OCI-LY7 (cell line): Measurements from ENCODE around the gene MAP3K7. TPM values are rescaled to one million over a fixed set of nuclear protein-coding genes. Genes with fewer than 3 reads are reported as not detected.

ENCODE experiments used
- BruUV-seq: library from RNA; stranded (reverse); fragments of 400-500 nt; replicated peaks from 2 replicates; lab custom pipeline; 2021; lab: Mats Ljungman, UMichigan
- CTCF ChIA-PET: fragments of 300-600 bp; sonication (Branson Sonifier 250); formaldehyde crosslinking; loops from one replicate; lab custom pipeline; 2022; ENCODE audit warnings: antibody characterized with exemption; ENCODE audit not compliant: unreplicated experiment; lab: Charles Lee
- POLR2A ChIA-PET: fragments of 300-600 bp; sonication (Branson Sonifier 250); formaldehyde crosslinking; loops from one replicate; lab custom pipeline; 2022; ENCODE audit warnings: antibody characterized with exemption; lab: Charles Lee
- DNase-seq: peaks from one replicate; pipeline ENCODE4 v3.0.0-alpha.2; 2015; ENCODE audit warnings: low spot score
- H2AFZ ChIP-seq: fragments of 200-600 bp; sonication (generic), shearing (Covaris generic); 2 replicates; pipeline ENCODE4 v1.6.1; 2014; ENCODE audit warnings: mild to moderate bottlenecking, antibody characterized with exemption, low read length, moderate library complexity
- H3K27ac ChIP-seq: fragments of 200-600 bp; sonication (generic); 2 replicates; pipeline ENCODE4 v1.5.1; 2014; ENCODE audit warnings: mixed run types, low read depth, mild to moderate bottlenecking, moderate library complexity, low read length, inconsistent platforms; ENCODE audit not compliant: poor library complexity, severe bottlenecking
- H3K36me3 ChIP-seq: fragments of 200-600 bp; sonication (generic); 2 replicates; pipeline ENCODE4 v1.6.1; 2014; ENCODE audit warnings: mild to moderate bottlenecking, antibody characterized with exemption, low read length, moderate library complexity, mixed read lengths; ENCODE audit not compliant: insufficient read depth
- H3K4me1 ChIP-seq: fragments of 200-600 bp; sonication (generic); 2 replicates; pipeline ENCODE4 v1.5.1; 2014; ENCODE audit warnings: mild to moderate bottlenecking, low read length; ENCODE audit not compliant: insufficient read depth, poor library complexity, severe bottlenecking
- H3K4me2 ChIP-seq: fragments of 200-600 bp; sonication (generic); 2 replicates; pipeline ENCODE4 v1.6.1; 2014; ENCODE audit warnings: mild to moderate bottlenecking, low read length
- H3K4me3 ChIP-seq: fragments of 200-600 bp; sonication (generic); 2 replicates; pipeline ENCODE4 v1.5.1; 2014; ENCODE audit warnings: mild to moderate bottlenecking, low read depth, low read length; ENCODE audit not compliant: poor library complexity, severe bottlenecking
- H3K79me2 ChIP-seq: fragments of 200-600 bp; sonication (generic); 2 replicates; pipeline ENCODE4 v1.6.1; 2016; ENCODE audit warnings: low read depth, mild to moderate bottlenecking, low read length, moderate library complexity, mixed read lengths; ENCODE audit not compliant: insufficient read depth
- H3K9me2 ChIP-seq: fragments of 200-600 bp; sonication (generic); 2 replicates; pipeline ENCODE4 v1.6.1; 2016; ENCODE audit warnings: mild to moderate bottlenecking, low read length, mixed read lengths; ENCODE audit not compliant: insufficient read depth
- H3K9me3 ChIP-seq: fragments of 200-600 bp; sonication (generic); 2 replicates; pipeline ENCODE4 v1.6.1; 2014; ENCODE audit warnings: mild to moderate bottlenecking, mixed run types, low read length, mixed read lengths
- H4K20me1 ChIP-seq: fragments of 200-600 bp; sonication (generic); 2 replicates; pipeline ENCODE4 v1.6.1; 2014; ENCODE audit warnings: mild to moderate bottlenecking, antibody characterized with exemption, low read length, moderate library complexity, mixed read lengths; ENCODE audit not compliant: insufficient read depth
- EZH2phosphoT487 ChIP-seq: fragments of 200-600 bp; sonication (generic); IDR thresholded peaks from 2 replicates; pipeline ENCODE4 v1.6.1; 2018; ENCODE audit warnings: low read depth, borderline replicate concordance, mild to moderate bottlenecking, mixed run types, antibody characterized with exemption, low read length, moderate library complexity, mixed read lengths
- intact Hi-C: fragments of 100-400 bp; cut with micrococcal nuclease; formaldehyde crosslinking; loops from one replicate; pipeline ENCODE4 v1.10.0; 2022; ENCODE audit not compliant: unreplicated experiment
- total RNA-seq, 2 experiments: library from RNA; depleted of rRNA in 1 of 2; stranded (reverse); fragments of >200 nt in 1 of 2; shearing (Covaris generic) in 1 of 2; gene quantifications; 2 replicates each; pipeline ENCODE4 v1.2.3, GENCODE V29; 2014 to 2022
- TF ChIP-seq, protein P1 (sequence below): fragments of 200-600 bp; sonication (generic); conservative IDR thresholded peaks from 2 replicates; pipeline ENCODE4 v1.5.1; 2014; ENCODE audit warnings: mild to moderate bottlenecking, antibody characterized with exemption, low read length, moderate library complexity, mixed read lengths

Gene MAP3K7
- total RNA-seq, 2 experiments from 2014 or later, result 29.5 to 45.7 TPM

DNA sequence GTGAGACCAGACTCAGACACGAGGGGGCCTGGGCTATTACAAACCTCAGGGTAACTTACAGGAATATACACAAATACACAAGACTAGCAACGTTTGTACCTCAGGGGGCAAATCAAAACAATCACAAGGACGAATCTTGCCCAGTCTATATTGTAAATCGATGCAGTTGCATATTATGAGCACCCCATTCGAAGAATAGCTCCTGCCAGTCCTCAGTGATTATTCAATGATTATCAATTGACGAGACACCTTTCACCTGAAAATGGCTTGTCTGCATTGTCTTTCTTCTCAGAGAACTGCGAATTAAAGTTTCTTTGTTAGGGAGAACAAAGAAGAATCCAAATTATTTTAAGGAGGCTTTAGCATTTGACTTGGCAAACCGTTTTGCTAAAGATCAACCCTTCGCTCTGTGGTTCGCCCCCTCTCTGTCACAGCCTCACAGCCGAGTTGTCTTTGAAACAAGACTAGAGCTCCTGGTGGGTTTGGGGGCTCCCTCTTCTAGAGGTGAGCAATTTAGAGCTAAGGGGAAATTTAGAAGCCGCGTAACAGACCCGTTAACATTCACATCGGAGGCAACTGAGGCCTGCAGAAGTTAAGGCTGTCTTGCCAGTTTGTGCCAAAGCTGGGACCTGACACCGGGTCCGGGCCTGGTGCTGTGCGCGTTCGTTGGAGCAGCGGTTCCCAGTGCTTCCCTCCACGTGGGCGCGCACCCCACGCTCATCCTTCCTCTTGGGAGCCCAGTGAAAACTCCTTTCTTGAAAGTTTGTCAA is 24.9 kb upstream of the MAP3K7 start:
- H3K4me3 ChIP-seq, result peak overlapping the region; percentile 69
- no peaks in the 10 kb centered on the region for H3K36me3 ChIP-seq
- peaks cover 16% of the 10 kb centered on the region for H3K4me1 ChIP-seq
- DNase-seq, result no peak
- POLR2A ChIA-PET, result interaction anchor here (0.8 to 1.4 kb wide), 2 partner anchors 9 to 12 kb away, joined by 3 read pairs; no protein-coding TSS in a partner anchor
- H4K20me1 ChIP-seq, result no peaks in the 10 kb centered on the region
- H3K27ac ChIP-seq, result no peak overlapping the region
- H3K9me2 ChIP-seq, result no peaks in the 10 kb centered on the region
- no peaks in the 10 kb centered on the region for H3K9me3 ChIP-seq
- no peak for TF ChIP-seq EZH2phosphoT487
- TF ChIP-seq, protein P1, sequence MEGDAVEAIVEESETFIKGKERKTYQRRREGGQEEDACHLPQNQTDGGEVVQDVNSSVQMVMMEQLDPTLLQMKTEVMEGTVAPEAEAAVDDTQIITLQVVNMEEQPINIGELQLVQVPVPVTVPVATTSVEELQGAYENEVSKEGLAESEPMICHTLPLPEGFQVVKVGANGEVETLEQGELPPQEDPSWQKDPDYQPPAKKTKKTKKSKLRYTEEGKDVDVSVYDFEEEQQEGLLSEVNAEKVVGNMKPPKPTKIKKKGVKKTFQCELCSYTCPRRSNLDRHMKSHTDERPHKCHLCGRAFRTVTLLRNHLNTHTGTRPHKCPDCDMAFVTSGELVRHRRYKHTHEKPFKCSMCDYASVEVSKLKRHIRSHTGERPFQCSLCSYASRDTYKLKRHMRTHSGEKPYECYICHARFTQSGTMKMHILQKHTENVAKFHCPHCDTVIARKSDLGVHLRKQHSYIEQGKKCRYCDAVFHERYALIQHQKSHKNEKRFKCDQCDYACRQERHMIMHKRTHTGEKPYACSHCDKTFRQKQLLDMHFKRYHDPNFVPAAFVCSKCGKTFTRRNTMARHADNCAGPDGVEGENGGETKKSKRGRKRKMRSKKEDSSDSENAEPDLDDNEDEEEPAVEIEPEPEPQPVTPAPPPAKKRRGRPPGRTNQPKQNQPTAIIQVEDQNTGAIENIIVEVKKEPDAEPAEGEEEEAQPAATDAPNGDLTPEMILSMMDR, result no peak
- peak overlapping the region; percentile 88 for H2AFZ ChIP-seq
- BruUV-seq, result no TSS peak
- peak overlapping the region; percentile 70 for H3K4me2 ChIP-seq
- intact Hi-C loops, result no loop called here
- no peaks in the 10 kb centered on the region for H3K79me2 ChIP-seq
- CTCF ChIA-PET, result no interaction called here

DNA sequence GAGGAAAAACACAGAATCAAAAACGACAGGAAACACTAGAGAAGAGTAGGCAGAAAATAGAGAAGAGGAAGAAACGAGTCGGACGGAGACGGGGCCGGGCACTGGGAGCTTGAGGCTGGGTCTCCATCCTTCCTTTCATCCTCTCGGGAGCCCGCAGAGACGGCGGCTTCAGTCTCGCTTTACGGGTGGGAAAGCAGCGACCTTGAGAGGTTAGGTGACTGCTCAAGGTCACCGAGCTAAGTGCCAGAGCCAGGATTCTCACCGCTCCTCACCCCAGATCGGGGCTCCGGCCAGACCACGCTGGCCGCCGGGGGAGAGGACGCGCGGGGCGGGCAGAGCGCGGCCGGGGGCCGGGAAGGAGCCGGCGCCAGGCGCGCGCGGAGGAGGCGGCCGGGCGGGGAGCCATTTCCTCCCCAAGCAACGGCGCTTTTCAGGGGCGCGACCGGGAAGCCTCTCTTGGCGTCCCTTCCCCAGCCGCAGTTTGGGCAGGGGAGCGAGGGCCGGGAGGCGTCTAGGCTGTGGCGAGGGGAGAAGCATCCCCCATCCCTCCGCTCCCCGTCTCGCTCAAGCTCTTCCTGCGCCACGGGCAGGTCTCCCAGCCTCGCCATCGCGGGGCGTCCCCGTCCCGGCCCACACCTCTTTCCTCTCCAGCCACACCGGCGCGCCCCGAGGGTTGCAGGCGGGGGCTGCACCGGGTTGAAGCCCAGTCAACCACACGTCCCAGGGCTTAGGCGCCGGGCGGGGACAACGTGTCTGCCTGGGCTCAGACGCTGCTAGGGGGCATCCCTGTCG is 24.1 kb upstream of the MAP3K7 start:
- TF ChIP-seq, protein P1, result peak; percentile 24; the same call in 1 of the 2 replicates
- no peak for TF ChIP-seq EZH2phosphoT487
- H3K9me3 ChIP-seq, result no peaks in the 10 kb centered on the region
- peaks cover 16% of the 10 kb centered on the region for H3K4me1 ChIP-seq
- POLR2A ChIA-PET, result interaction anchor here (1.4 kb wide), 1 partner anchor 8 kb away, joined by 3 read pairs; no protein-coding TSS in a partner anchor
- no peak overlapping the region for H3K27ac ChIP-seq
- H4K20me1 ChIP-seq, result no peaks in the 10 kb centered on the region
- CTCF ChIA-PET, result no interaction called here
- intact Hi-C loops, result no loop called here
- peak overlapping the region; percentile 69 for H3K4me3 ChIP-seq
- peak overlapping the region; percentile 88 for H2AFZ ChIP-seq
- H3K36me3 ChIP-seq, result no peaks in the 10 kb centered on the region
- peak; percentile 56 for DNase-seq
- no peaks in the 10 kb centered on the region for H3K9me2 ChIP-seq
- H3K4me2 ChIP-seq, result peak overlapping the region; percentile 70
- no TSS peak for BruUV-seq
- no peaks in the 10 kb centered on the region for H3K79me2 ChIP-seq
